NCI-H2227 (cell line): ENCODE results near the gene SLC30A5.
"Not testable (repeated sequence)": the region's sequence is repeated elsewhere in the genome, so short reads cannot be mapped to it uniquely, and the experiment has no call there.

Experiments used
- DNase-seq: peaks from one replicate; lab custom pipeline; 2025; ENCODE audit not compliant: unreplicated experiment; lab: John Stamatoyannopoulos, UW

Gene SLC30A5

DNA sequence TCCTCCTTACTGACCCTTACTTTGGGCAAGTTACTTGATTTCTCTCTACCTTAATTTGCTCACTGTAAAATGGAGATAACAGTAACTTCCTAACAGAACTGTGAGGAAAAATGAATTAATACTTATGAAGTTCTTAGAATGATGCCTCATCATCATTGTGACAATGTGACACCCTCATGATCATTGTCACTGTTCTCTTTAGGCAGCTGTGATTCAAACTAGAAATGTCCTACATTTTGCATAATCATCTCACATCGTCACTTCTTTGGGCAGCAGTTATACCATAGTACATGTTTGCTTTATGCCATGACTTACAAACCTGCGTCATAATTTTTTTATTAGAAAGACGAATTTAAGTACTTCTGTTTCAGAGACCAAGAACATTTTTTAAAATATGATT, 9.7 kb downstream of the SLC30A5 start:
- no peak for DNase-seq

DNA sequence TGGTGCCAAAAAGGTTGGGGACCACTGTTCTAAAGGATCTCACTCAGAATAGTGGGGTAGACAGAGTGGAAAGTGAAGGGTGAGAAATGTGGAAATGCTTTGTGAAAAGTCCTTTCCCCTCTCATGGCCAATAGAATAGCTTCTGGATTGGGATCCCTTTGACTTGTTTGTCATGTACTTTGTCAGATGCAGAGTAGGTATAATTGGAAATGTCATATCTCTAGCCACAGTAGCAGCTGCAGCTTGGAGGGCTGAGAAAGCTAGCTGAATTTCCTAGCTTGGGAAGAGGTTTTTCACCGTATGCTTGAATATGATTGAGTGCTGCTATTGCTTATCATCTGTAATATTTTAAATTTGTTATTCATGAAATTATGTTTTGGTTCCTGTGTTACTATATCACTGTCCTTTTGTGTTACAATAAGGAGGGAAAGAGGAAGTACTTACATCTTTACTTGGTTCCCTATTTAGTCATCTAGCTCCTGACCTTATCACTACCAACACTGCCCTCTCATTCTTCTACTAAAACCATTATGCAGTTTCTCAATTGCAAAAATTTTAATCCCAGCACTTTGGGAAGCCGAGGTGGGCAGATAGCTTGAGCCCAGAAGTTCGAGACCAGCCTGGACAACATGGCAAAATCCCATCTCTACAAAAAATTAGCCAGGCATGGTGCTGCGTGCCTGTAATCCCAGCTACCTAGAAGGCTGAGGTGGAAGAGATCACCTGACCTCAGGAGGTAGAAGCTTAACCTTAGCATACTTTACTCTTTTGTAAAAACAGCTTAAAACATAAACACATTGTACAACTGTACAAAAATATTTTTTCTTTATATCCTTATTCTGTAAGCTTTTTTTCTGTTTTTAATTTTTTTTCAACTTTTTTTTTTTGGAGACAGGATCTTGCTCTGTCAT, 12.4 kb downstream of the SLC30A5 start:
- no peak for DNase-seq

DNA sequence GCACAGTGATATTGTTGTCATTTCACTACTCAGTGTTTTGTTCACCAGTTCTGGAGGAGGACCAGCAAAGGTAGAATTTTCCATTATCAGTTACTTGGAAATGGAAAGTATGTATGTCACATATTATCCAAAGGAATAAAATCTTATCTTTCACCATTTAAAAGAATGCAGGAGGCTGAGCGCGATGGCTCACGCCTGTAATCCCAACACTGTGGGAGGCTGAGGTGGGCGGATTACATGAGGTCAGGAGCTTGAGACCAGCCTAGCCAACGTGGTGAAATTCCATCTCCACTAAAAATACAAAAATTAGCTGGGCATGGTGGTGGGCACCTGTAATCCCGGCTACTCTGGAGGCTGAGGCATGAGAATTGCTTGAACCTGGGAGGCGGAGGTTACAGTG, 14.6 kb downstream of the SLC30A5 start:
- DNase-seq = not testable (repeated sequence)

DNA sequence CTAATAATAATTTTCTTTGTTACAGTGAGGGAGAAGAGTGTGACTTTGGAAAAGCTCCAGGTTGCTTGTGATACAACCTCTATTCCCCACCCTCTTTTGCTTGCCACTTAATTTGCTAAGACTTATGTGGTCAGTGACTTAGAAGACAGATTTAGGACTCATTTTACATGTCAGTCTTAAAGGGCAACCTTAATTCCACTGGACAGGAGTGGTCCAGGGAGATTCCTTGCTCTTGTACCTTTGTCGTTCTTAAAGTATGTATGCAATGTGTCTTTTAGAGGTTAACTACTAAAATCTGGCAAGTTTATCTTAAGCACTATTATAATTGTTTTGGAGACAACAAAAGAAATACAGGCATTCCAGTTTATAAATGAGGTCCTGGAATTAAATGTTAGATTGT, 20.0 kb downstream of the SLC30A5 start:
- no peak for DNase-seq

DNA sequence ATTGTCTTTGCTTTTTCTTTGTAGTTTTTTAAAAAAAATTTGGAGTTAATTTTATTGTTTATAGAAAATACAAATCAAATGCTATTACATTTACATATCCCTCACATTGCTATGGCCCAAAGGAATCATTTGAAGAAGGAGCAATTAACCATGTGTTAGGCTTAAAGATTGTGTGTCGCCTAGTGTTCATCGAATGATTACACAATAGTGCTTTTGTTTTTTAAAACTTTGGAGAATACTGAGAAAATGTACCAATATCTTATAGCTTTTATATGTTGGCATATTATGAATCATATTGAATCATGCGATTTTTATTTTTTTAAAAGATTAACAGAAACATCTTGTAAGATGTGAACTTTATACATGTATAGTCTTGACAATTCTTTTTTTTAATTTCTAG, 21.7 kb downstream of the SLC30A5 start:
- DNase-seq = no peak

DNA sequence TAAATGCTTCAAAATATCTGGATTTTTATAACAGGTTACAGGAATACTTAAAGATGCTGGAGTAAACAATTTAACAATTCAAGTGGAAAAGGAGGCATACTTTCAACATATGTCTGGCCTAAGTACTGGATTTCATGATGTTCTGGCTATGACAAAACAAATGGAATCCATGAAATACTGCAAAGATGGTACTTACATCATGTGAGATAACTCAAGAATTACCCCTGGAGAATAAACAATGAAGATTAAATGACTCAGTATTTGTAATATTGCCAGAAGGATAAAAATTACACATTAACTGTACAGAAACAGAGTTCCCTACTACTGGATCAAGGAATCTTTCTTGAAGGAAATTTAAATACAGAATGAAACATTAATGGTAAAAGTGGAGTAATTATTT, 35.6 kb downstream of the SLC30A5 start:
- DNase-seq = no peak

DNA sequence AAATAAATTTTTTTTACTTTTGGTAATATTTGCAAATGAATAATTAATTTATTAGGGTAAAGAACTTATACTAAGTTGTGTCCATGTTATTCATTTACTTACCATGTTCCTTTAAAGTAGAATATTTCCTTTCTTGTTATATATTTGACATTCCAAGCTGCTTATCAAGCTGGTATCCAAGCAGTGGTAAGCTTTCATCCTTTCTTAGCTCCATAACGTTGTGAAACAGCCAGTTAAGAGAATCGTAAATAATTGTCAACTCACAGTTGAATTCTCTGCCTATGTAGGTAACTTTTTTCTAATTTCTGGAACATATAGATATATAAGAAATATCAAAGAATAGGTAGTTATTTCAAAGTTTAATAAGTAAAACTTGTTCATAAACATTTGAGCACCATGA, 36.4 kb downstream of the SLC30A5 start:
- DNase-seq = no peak

DNA sequence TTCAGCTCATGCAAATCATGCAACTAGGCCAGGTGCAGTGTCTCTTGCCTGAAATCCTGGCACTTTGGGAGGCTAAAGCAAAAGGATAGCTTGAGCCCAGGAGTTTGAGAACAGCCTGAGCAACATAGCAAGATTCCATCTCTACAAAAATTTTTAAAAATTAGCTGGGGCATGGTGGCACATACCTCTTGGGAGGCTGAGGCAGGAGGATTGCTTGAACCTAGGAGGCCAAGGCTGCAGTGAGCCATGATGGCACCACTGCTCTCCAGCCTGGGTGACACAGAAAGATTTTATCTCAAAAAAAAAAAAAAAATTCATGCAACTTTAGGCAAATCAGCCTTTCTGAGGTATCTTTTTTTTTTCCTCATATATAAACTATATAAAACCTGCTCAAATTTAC, 37.5 kb downstream of the SLC30A5 start:
- no peak for DNase-seq

DNA sequence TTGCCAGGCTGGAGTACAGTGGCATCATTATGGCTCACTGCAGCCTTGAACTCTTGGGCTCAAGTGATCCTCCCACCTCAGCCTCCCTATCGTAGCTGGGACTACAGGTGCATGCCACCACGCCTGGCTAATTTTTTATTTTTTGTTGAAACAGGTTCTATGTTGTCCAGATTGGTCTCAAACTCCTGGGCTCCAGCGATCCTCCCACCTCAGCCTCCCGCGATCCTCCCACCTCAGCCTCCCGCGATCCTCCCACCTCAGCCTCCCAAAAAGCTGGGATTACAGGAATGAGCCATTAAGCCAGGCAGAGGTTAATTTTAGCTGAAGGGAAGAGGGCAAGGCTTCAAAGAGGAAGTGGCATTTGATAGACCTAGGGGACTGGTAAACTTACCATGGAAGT, 40.3 kb downstream of the SLC30A5 start:
- no peak for DNase-seq

DNA sequence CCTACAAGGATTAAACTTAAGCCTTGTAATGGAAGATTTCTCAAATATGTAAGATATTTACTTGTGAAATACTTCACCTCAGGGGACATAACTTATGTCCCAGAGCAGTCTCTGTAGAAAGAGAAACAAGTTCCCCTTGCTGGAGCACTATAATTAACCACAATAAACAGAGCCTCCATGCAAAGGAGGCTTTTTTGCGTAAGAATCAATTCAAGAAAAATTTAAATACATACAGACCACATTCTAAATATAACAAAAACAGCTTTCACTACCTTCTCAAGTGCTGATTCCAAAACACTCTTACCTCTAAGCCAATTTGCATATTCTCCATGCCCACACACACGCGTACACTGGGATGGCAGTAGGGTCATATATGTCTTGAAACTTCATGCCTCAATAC, 42.5 kb downstream of the SLC30A5 start:
- no peak for DNase-seq

DNA sequence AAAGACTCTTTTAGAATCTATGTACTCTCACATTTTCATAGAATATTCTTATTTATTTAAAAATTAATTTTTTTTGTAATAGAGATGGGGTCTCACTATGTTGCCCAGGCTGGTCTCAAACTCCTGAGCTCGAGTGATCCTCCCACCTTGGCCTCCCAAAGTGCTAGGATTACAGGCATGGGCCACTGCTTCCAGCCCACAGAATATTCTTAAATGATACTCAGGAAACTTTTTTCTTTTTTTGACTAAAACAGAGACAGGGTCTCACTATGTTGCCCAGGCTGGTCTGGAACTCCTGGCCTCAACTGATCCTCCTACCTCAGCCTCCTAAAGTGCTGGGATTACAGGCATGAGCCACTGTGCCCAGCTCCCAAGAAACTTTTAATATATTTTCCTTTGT, 43.4 kb downstream of the SLC30A5 start:
- not testable (repeated sequence) for DNase-seq

DNA sequence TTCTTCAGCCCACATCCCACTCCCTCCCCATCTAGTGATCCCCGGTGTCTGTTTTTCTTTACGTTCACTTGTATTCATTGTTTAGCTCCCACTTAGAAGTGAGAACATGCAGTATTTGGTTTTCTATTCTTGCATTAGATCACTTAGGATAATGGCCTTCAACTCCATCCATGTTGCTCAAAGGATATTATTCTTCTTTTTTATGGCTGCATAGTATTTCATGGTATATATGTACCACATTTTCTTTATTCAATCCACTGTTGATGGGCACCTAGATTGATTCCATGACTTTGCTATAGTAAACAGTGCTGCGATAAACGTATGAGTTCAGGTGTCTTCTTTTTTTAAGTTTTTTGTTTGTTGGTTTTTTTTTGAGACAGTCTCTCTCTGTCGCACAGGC, 44.0 kb downstream of the SLC30A5 start:
- DNase-seq = no peak

DNA sequence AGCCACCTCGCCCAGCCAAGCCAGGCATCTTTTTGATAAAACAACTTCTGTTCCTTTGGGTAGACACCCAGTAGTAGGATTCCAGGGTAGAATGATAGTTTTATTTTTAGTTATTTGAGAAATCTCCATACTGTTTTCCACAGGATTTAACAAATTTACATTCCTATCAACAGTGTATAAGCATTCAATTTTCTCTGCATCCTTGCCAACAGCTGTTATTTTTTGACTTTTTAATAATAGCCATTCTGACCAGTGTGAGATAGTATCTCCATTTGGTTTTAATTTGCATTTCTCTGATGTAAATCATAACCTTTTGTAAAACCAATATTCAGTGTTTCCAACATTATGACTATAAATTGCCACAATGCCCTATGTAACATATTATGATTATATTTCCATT, 45.0 kb downstream of the SLC30A5 start:
- DNase-seq = no peak

DNA sequence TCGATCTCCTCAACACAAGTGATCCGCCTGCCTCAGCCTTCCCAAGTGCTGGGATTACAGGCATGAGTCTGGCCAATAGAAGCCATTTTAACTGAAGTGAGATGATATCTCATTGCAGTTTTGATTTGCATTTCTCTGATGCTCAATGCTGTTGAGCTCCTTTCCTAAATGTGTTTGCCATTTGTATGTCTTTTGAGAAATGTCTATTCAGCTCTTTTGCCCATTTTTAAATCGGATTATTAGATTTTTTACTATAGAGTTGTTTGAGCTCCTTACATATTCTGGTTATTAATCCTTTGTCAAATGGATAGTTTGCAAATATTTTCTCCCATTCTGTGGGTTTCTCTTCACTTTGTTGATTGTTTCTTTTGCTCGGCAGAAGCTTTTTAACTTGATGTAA, 46.4 kb downstream of the SLC30A5 start:
- not testable (repeated sequence) for DNase-seq

DNA sequence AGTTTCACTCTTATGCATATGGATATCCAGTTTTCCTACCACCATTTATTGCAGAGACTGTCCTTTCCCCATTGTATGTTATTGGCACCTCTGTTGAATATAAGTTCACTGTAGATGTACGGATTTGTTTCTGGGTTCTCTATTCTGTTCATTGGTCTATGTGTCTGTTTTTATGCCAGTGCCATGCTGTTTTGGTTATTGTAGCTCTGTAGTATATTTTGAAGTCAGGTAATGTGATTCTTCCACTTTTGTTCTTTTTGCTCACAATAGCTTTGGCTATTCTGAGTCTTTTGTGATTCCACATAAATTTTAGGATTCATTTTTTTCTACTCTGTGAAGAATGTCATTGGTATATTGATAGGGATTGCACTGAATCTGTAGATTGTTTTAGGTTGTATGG, 47.0 kb downstream of the SLC30A5 start:
- DNase-seq = no peak

DNA sequence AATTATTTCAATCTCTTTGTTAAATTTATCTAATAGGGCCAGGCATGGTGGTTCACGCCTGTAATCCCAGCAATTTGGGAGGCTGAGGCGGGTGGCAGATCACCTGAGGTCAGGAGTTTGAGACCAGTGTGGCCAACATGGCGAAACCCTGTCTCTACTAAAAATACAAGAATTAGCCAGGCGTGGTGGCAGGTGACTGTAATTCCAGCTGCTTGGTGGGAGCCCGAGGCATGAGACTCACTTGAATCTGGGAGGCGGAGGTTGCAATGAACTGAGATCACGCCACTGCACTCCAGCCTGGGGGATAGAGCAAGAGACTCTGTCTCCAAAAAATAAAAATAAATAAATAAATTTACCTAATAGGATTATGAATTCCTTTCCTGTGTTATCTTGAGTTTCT, 54.8 kb downstream of the SLC30A5 start:
- not testable (repeated sequence) for DNase-seq

DNA sequence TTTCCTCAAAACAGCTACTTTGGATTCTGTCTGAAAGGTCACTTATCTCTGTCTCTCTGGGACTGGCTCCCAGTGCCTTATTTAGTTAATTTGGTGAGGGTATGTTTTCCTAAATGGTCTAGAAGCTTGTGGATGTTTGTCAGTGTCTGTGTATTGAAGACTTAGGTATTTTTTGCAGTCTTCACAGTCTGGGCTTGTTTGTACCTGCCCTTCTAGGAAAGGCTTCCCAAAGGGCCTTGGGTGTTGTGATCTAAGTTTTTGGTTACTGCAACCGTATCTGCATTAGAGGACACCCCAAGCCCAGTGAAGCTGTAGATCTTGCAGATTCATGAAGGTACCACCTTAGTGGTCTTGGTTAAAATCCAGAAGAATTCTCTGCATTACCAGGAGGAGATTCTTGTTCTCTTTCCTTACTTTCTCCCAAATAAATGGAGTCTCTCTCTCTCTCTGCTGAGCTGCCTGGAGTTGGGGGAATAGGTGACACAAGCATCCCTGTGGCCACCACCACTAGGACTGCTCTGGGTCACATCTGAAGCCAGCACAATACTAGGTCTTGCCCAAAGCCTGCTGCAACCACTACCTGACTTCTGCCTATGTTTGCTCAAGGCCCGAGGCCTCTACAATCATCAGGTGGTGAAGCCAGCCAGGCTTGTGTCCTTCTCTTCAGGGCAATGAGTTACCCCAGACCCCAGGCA, 55.3 kb downstream of the SLC30A5 start:
- DNase-seq = no peak

DNA sequence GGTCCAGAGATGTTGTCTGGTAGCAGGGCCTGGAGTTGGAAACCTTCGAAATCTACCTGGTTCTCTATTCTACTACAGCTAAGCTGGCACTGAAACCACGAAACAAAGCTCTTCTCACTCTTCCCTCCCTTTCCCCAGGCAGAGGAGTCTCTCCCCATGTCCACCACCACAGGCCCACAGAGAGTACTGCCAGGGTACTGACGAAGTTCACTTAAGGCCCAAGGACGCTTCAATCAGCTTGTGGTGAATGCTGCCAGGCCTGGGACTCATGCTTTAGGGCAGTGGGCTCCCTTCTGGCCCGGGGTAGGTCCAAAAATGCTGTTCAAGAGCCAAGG, 55.8 kb downstream of the SLC30A5 start:
- no peak for DNase-seq

DNA sequence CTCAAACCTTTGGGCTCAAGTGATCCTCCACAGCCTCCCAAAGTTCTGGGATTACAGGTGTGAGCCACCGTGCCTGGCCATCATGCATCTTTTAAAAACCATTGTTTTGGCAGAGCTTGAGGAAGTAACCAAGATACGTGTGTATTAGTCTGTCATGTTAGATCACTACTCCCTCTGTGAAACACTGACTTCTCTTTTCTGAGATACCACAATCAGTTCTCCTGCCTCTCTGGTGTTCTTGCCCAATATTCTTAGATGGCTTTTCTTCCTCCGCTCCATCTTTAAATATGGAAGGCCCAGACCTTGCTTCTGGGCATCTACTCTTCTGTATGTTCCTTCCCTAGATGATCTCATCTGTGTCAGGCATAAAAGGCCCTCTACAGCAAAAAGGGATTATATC, 58.9 kb downstream of the SLC30A5 start:
- no peak for DNase-seq

DNA sequence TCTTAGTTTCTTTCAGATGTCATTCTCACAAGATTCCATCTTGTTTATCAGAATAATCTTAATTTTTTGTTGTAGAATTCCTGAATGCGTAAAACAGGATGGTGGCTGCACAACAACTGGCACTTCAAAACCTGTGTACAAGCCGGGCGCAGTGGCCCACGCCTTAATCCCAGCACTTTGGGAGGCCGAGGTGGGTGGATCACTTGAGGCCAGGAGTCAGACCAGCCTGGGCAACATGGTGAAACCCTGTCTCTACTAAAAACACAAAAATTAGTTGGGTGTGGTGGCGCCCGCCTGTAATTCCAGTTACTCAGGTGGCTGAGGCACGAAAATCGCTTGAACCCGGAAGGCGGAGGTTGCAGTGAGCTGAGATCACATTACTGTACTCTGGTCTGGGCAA, 62.6 kb downstream of the SLC30A5 start:
- no peak for DNase-seq

DNA sequence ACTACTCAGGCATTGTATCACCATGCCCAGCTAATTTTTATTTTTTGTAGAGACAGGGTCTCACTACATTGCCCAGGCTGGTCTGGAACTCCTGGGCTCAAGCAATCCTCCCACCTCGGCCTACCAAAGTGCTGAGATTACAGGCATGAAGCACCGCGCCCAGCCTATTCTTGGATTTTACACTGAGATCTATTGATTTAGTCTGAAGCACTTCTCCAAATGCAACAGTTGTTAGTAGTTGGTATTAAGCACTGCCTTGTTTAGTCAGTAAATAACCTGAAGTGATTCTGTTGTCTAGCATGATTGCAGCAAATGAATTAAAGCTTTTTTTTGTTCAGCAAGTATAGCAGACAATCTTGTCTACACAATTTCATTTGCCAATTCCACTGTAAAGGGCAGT, 64.2 kb downstream of the SLC30A5 start:
- DNase-seq = no peak

DNA sequence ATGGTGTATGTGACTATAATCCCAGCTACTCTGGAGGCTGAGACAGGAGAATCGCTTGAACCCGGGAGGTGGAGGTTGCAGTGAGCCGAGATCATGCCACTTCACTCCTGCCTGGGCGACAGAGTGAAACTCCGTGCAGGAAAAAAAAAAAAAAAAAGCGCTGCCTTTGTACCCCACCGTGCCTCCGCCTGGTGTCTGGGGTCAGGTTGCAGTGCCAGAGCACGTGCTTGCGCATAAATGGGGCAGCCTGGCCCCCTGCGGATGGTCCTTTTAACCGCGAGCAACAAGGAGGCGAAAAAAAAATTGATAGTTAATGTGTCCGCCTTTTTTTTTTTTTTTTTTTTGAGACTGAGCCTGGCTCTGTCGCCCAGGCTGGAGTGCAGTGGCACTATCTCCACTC, 66.8 kb downstream of the SLC30A5 start:
- DNase-seq = peak; percentile 1
